Gastroesophageal sphincter (tissue), 4 donors: ENCODE measurements around the gene IMMP2L. TPM values are rescaled to one million over a fixed set of nuclear protein-coding genes. Genes with fewer than 3 reads are reported as not detected.

ENCODE experiments used
- ATAC-seq: fragments of 150-250 bp; one replicate; pipeline ENCODE4 v1.9.1; 2016; ENCODE audit warnings: mild to moderate bottlenecking, moderate library complexity
- H3K27ac ChIP-seq, 4 donors: fragments of 200-600 bp; sonication (generic) in 3 of 4; 1 replicate in 3 of 4; 2 replicates in 1 of 4; pipeline ENCODE4 v1.5.1; 2016 to 2019
- H3K27me3 ChIP-seq: fragments of 200-600 bp; sonication (generic); one replicate; pipeline ENCODE4 v1.5.1; 2019
- H3K36me3 ChIP-seq, 2 donors: fragments of 200-600 bp; sonication (generic); one replicate each; pipeline ENCODE4 v1.5.1; 2019; ENCODE audit warnings: control low read depth in 1 of 2
- H3K4me1 ChIP-seq, 3 donors: fragments of 200-600 bp; sonication (generic); 1 replicate in 2 of 3; 2 replicates in 1 of 3; pipeline ENCODE4 v1.5.1; 2016 to 2019; ENCODE audit warnings: control low read depth in 2 of 3
- H3K4me3 ChIP-seq, 2 donors: fragments of 200-600 bp; sonication (generic); one replicate each; pipeline ENCODE4 v1.5.1; 2019; ENCODE audit warnings: mild to moderate bottlenecking in 1 of 2, moderate library complexity in 1 of 2
- H3K9me3 ChIP-seq, 3 donors: fragments of 200-600 bp; sonication (generic); one replicate each; pipeline ENCODE4 v1.5.1; 2017 to 2019; ENCODE audit warnings: control low read depth in 2 of 3
- EP300 ChIP-seq: sonication (generic); formaldehyde crosslinking; IDR thresholded peaks from one replicate; pipeline ENCODE4 v1.6.1; 2017; ENCODE audit warnings: antibody characterized with exemption, mild to moderate bottlenecking
- POLR2A ChIP-seq, 2 donors: fragments of 450-650 bp; IDR thresholded peaks; one replicate each; pipeline ENCODE4 v1.6.1; 2017; ENCODE audit warnings: antibody characterized with exemption in 2 of 2, mild to moderate bottlenecking in 2 of 2, moderate library complexity in 1 of 2
- POLR2AphosphoS5 ChIP-seq: sonication (generic); formaldehyde crosslinking; IDR thresholded peaks from one replicate; pipeline ENCODE4 v1.6.1; 2017; ENCODE audit warnings: antibody characterized with exemption
- WGBS, 2 donors: methylation state at CpG; one replicate each; pipeline ENCODE4 v1.1.5; 2018; ENCODE audit warnings: low coverage in 1 of 2; 5-methylcytosine and 5-hydroxymethylcytosine counted together
- total RNA-seq, 4 donors: library from RNA; depleted of rRNA; stranded (reverse); fragments of >200 nt; gene quantifications; one replicate each; pipeline ENCODE4 v1.1.0, GENCODE V29; 2016
- TF ChIP-seq, protein P1 (sequence below), 4 experiments: fragments of 200-600 bp in 2 of 4; fragments of 450-650 bp in 2 of 4; sonication (generic) in 1 of 4; IDR thresholded peaks; one replicate each; pipeline ENCODE4 v1.5.1; 2017 to 2019; ENCODE audit warnings: antibody characterized with exemption in 4 of 4, mild to moderate bottlenecking in 2 of 4, moderate library complexity in 2 of 4

IMMP2L gene
- total RNA-seq, 4 donors from 2014 or later = 13.6 to 38.5 (median 30.1) TPM

DNA sequence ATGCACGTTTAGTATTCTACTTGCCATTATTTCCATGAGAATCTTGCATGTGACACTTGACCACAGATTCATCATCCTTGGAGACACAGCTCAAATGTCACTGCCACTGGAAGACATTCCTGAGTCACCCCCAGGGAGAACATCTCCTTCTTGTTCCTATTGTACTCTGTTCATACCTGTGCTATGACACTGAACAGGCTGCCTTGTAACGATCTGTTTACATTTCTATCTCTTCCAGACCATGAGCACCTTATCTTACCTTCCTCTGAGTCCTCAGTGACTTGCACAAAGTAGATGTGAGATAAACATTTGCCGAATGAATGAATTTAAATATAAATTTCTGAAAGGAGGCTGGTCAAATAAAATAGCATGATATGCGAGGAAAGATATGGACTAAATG, 803.2 kb downstream of the IMMP2L start:
- Histone ChIP-seq H3K4me1 (no peaks in the 10 kb centered on the region), H3K4me3 (no peak overlapping the region), H3K27me3 (no peaks in the 10 kb centered on the region), H3K9me3 (no peaks in the 10 kb centered on the region), H3K36me3 (no peaks in the 10 kb centered on the region), H3K27ac (no peak overlapping the region)
- TF ChIP-seq, protein P1, sequence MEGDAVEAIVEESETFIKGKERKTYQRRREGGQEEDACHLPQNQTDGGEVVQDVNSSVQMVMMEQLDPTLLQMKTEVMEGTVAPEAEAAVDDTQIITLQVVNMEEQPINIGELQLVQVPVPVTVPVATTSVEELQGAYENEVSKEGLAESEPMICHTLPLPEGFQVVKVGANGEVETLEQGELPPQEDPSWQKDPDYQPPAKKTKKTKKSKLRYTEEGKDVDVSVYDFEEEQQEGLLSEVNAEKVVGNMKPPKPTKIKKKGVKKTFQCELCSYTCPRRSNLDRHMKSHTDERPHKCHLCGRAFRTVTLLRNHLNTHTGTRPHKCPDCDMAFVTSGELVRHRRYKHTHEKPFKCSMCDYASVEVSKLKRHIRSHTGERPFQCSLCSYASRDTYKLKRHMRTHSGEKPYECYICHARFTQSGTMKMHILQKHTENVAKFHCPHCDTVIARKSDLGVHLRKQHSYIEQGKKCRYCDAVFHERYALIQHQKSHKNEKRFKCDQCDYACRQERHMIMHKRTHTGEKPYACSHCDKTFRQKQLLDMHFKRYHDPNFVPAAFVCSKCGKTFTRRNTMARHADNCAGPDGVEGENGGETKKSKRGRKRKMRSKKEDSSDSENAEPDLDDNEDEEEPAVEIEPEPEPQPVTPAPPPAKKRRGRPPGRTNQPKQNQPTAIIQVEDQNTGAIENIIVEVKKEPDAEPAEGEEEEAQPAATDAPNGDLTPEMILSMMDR (IDR thresholded peaks at IDR 0.05) = no peak
- no peak for TF ChIP-seq POLR2AphosphoS5
- TF ChIP-seq EP300 = no peak
- ATAC-seq = no peak
- 70 to 84% methylated on average over 4 of the region's 4 CpGs for WGBS, 2 donors

DNA sequence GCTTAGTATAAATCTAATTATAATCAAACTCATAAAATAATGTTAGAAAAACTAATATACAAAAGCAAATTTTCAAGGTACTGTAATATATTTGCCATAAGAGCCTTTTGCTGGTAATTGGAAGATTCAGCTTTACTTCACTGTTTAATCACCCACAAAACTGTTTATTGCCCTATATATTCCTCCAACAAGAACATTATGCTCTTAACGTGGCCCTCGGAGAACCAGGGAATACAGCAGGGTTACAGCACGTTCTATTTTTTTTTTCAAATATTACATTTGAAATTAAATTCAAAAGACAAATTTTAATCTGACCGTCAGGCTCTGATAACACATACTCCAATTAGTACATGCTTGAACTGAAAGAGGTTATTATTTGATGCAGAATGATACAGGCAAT, 807.6 kb downstream of the IMMP2L start:
- WGBS, 2 donors = 83 to 95% methylated on average over 4 of the region's 4 CpGs
- H3K36me3 ChIP-seq = no peaks in the 10 kb centered on the region
- no peak overlapping the region for H3K27ac ChIP-seq
- no peaks in the 10 kb centered on the region for H3K9me3 ChIP-seq
- no peak overlapping the region for H3K4me3 ChIP-seq
- TF ChIP-seq, protein P1 (IDR thresholded peaks at IDR 0.05) = no peak
- TF ChIP-seq EP300 (no peak), POLR2A (IDR thresholded peaks at IDR 0.05) (no peak), POLR2AphosphoS5 (no peak)
- ATAC-seq = no peak
- no peaks in the 10 kb centered on the region for H3K27me3 ChIP-seq
- H3K4me1 ChIP-seq = peaks cover 0 to 5% (median 0%) of the 10 kb centered on the region in 3 donors

DNA sequence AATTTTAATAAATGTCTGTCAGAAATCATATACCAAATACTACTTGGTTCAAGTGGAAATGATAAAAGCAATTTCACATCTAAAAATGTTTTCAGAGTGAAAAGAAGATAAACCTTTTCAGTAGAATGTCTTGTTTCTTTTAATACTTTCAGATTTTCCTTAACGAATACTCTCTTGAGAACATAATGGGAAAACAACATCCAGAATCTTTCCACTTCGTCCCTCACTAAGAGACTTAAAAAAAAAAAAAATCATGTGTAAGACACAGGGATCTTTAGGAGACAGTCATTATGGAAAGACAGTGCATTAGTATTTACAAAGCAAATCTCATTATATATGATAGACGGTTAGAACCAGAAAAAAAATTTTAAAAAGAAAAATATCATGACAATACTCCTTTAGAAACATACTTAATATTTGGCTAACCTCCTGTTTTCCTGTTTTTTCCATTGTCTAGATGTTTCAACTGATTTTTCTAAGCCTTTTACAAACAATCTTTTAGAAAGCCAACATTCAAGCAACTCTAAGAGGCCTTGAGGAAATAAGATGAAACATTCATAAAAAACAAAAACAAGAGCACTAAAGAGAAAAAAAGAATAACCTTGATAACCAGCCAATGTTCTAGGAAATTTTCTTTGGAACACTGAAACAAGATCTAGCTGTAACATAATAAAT, 811.2 kb downstream of the IMMP2L start:
- WGBS, 2 donors = 46 to 63% methylated on average over 3 of the region's 3 CpGs
- Histone ChIP-seq H3K36me3 (no peaks in the 10 kb centered on the region), H3K4me3 (no peak overlapping the region), H3K27ac (no peak overlapping the region), H3K9me3 (peaks cover 0 to 29% (median 0%) of the 10 kb centered on the region in 3 donors), H3K4me1 (peaks cover 0 to 5% (median 0%) of the 10 kb centered on the region in 3 donors), H3K27me3 (no peaks in the 10 kb centered on the region)
- TF ChIP-seq POLR2AphosphoS5 (no peak), POLR2A (IDR thresholded peaks at IDR 0.05) (no peak), EP300 (no peak)
- TF ChIP-seq, protein P1 (IDR thresholded peaks at IDR 0.05) = no peak
- ATAC-seq = no peak

DNA sequence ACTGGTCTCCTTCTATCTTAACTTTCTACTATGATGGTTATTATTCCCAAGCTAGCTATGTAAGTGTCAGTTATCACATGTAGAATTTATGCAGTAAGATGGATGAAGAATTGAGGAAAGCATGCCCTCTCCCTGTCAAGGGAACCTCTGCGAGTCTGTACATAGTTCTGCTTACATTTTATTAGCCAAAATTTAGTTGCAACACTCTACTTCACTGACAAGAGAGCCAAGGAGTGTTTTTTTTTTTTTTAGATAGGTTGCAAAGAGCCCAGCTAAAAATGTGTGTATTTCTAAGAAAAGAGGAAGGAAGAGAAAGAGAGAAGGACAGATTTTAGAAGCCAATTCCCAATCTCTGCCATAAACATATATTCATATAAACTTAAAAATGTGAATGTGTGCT, 829.1 kb downstream of the IMMP2L start:
- Histone ChIP-seq H3K27me3 (no peaks in the 10 kb centered on the region), H3K4me3 (no peak overlapping the region), H3K36me3 (no peaks in the 10 kb centered on the region), H3K9me3 (no peaks in the 10 kb centered on the region), H3K4me1 (peaks cover 0 to 6% (median 0%) of the 10 kb centered on the region in 3 donors), H3K27ac (no peak overlapping the region)
- 0 to 20% methylated on average over 1 of the region's 1 CpG for WGBS, 2 donors
- TF ChIP-seq EP300 (no peak), POLR2A (IDR thresholded peaks at IDR 0.05) (no peak), POLR2AphosphoS5 (no peak)
- TF ChIP-seq, protein P1 (IDR thresholded peaks at IDR 0.05) = no peak
- ATAC-seq = no peak

DNA sequence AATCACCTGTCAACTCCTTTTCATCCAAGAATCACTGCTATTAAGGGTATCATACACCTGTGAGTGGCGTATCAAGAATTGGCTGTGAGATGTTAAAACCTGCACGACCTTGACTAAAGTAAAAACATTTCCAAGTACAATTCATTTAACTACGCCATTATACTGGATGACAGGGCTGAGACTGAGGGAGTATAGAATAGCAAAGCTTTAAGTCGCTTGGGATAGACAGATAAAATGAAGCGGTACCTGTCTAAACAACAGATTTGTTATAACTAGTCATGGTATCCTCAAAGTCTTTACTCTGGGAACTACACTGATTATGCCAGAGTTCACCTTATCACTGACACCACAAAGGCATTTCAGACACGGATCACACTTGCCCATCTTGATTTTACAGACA, 837.5 kb downstream of the IMMP2L start:
- H3K27ac ChIP-seq = no peak overlapping the region
- H3K27me3 ChIP-seq = no peaks in the 10 kb centered on the region
- TF ChIP-seq POLR2AphosphoS5 (no peak), EP300 (no peak)
- TF ChIP-seq, protein P1 (IDR thresholded peaks at IDR 0.05) = no peak
- H3K9me3 ChIP-seq = no peaks in the 10 kb centered on the region
- no peak overlapping the region for H3K4me3 ChIP-seq
- no peak for ATAC-seq
- no peaks in the 10 kb centered on the region for H3K36me3 ChIP-seq
- 75 to 83% methylated on average over 4 to 6 of the region's 6 CpGs for WGBS, 2 donors
- no peaks in the 10 kb centered on the region for H3K4me1 ChIP-seq
